ENCODE data around the gene NSUN2.

The NSUN2 gene

GRCh38 chr5:6553972-6554371 lies 78.9 kb downstream of the NSUN2 start:
- no peak for DNase-seq

GRCh38 chr5:6552612-6553011 lies 80.2 kb downstream of the NSUN2 start:
- no peak for DNase-seq

GRCh38 chr5:6551955-6552313 lies 80.9 kb downstream of the NSUN2 start:
- no peak for DNase-seq

GRCh38 chr5:6551287-6551954 lies 81.4 kb downstream of the NSUN2 start:
- DNase-seq: no peak

- no peak for DNase-seq
These were observed 82.2 kb downstream of the NSUN2 start for GRCh38 chr5:6550628-6551027.
